Thoracic aorta (tissue), 2 donors: ENCODE data around the gene WNT9B. TPM values are rescaled to one million over a fixed set of nuclear protein-coding genes. Genes with fewer than 3 reads are reported as not detected.

ENCODE experiments used
- ATAC-seq: fragments of 150-250 bp; one replicate; pipeline ENCODE4 v1.8.0; 2017; ENCODE audit warnings: low read depth; ENCODE audit not compliant: insufficient number of reproducible peaks, low FRiP score
- DNase-seq: peaks from one replicate; pipeline ENCODE4 v3.0.0-alpha.2; 2020; ENCODE audit warnings: low spot score
- H3K27ac ChIP-seq, 2 donors: fragments of 200-600 bp; sonication (generic); 1 replicate in 1 of 2; 2 replicates in 1 of 2; pipeline ENCODE4 v1.5.1; 2016; ENCODE audit warnings: mild to moderate bottlenecking in 2 of 2, moderate library complexity in 2 of 2
- H3K27me3 ChIP-seq: fragments of 200-600 bp; sonication (generic); replicated peaks from 2 replicates; pipeline ENCODE4 v1.6.0; 2016; ENCODE audit warnings: mild to moderate bottlenecking; ENCODE audit not compliant: insufficient read depth
- H3K36me3 ChIP-seq: fragments of 200-600 bp; sonication (generic); one replicate; pipeline ENCODE4 v1.5.1; 2016
- H3K4me1 ChIP-seq, 2 donors: fragments of 200-600 bp; sonication (generic); 1 replicate in 1 of 2; 2 replicates in 1 of 2; pipeline versions ENCODE4 v1.5.1 to v1.6.0; 2016; ENCODE audit warnings: low read depth in 2 of 2, mild to moderate bottlenecking in 1 of 2; ENCODE audit not compliant: control insufficient read depth in 1 of 2
- H3K4me3 ChIP-seq: fragments of 200-600 bp; sonication (generic); 2 replicates; pipeline ENCODE4 v1.5.1; 2016; ENCODE audit warnings: mild to moderate bottlenecking
- H3K9me3 ChIP-seq: fragments of 200-600 bp; sonication (generic); 2 replicates; pipeline ENCODE4 v1.5.1; 2016
- CTCF ChIP-seq: fragments of 200-600 bp; sonication (generic); IDR thresholded peaks from one replicate; pipeline ENCODE4 v1.5.1; 2019; ENCODE audit warnings: antibody characterized with exemption
- total RNA-seq, 2 donors: library from RNA; depleted of rRNA; stranded (reverse); fragments of >200 nt; gene quantifications; one replicate each; pipeline versions ENCODE4 v1.1.0 to v1.2.3, GENCODE V29; 2016

Gene WNT9B
- total RNA-seq, 2 donors from 2014 or later, result 2.2 TPM; not detected in 1

- H3K9me3 ChIP-seq, result no peaks in the 10 kb centered on the region
- H3K4me1 ChIP-seq, result no peaks in the 10 kb centered on the region
- H3K36me3 ChIP-seq, result no peaks in the 10 kb centered on the region
- no peak for TF ChIP-seq CTCF
- no peaks in the 10 kb centered on the region for H3K27me3 ChIP-seq
- DNase-seq (no peak), ATAC-seq (no peak)
- no peak overlapping the region for H3K4me3 ChIP-seq
- no peak overlapping the region for H3K27ac ChIP-seq
These were observed 25.0 kb downstream of the WNT9B start for GRCh38 chr17:46876353-46876887.

GRCh38 chr17:46876926-46877325 is 25.5 kb downstream of the WNT9B start:
- DNase-seq, result no peak

GRCh38 chr17:46877466-46877865 is 26.1 kb downstream of the WNT9B start:
- H3K4me1 ChIP-seq, result no peaks in the 10 kb centered on the region
- ATAC-seq (no peak), DNase-seq (no peak)
- H3K9me3 ChIP-seq, result no peaks in the 10 kb centered on the region
- no peaks in the 10 kb centered on the region for H3K27me3 ChIP-seq
- H3K36me3 ChIP-seq, result no peaks in the 10 kb centered on the region
- no peak for TF ChIP-seq CTCF
- no peak overlapping the region for H3K4me3 ChIP-seq
- H3K27ac ChIP-seq, result peak overlapping the region in 1 of 2 donors; percentile 11

More at GRCh38 chr17:46876926-46877325, 25.5 kb downstream of the WNT9B start:
- no peak for ATAC-seq
- Histone ChIP-seq H3K9me3 (no peaks in the 10 kb centered on the region), H3K4me1 (no peaks in the 10 kb centered on the region), H3K27ac (no peak overlapping the region), H3K36me3 (no peaks in the 10 kb centered on the region), H3K4me3 (no peak overlapping the region), H3K27me3 (no peaks in the 10 kb centered on the region)
- TF ChIP-seq CTCF, result no peak

- TF ChIP-seq CTCF, result no peak
- no peak overlapping the region for H3K27ac ChIP-seq
- H3K9me3 ChIP-seq, result no peaks in the 10 kb centered on the region
- no peak for ATAC-seq
- H3K4me3 ChIP-seq, result no peak overlapping the region
- no peaks in the 10 kb centered on the region for H3K36me3 ChIP-seq
- DNase-seq, result no peak
- no peaks in the 10 kb centered on the region for H3K27me3 ChIP-seq
- no peaks in the 10 kb centered on the region for H3K4me1 ChIP-seq
These were observed 26.7 kb downstream of the WNT9B start for GRCh38 chr17:46878055-46878454.

- H3K4me1 ChIP-seq, result no peaks in the 10 kb centered on the region
- no peak overlapping the region for H3K4me3 ChIP-seq
- no peak overlapping the region for H3K27ac ChIP-seq
- H3K27me3 ChIP-seq, result no peaks in the 10 kb centered on the region
- DNase-seq (no peak), ATAC-seq (no peak)
- no peaks in the 10 kb centered on the region for H3K36me3 ChIP-seq
- H3K9me3 ChIP-seq, result no peaks in the 10 kb centered on the region
- TF ChIP-seq CTCF, result no peak
These were observed 27.7 kb downstream of the WNT9B start for GRCh38 chr17:46879101-46879500.
